Measurements from ENCODE around the gene NBPF8.
"Not testable (repeated sequence)": the region's sequence is repeated elsewhere in the genome, so short reads cannot be mapped to it uniquely, and the experiment has no call there.

NBPF8 gene, protein sequence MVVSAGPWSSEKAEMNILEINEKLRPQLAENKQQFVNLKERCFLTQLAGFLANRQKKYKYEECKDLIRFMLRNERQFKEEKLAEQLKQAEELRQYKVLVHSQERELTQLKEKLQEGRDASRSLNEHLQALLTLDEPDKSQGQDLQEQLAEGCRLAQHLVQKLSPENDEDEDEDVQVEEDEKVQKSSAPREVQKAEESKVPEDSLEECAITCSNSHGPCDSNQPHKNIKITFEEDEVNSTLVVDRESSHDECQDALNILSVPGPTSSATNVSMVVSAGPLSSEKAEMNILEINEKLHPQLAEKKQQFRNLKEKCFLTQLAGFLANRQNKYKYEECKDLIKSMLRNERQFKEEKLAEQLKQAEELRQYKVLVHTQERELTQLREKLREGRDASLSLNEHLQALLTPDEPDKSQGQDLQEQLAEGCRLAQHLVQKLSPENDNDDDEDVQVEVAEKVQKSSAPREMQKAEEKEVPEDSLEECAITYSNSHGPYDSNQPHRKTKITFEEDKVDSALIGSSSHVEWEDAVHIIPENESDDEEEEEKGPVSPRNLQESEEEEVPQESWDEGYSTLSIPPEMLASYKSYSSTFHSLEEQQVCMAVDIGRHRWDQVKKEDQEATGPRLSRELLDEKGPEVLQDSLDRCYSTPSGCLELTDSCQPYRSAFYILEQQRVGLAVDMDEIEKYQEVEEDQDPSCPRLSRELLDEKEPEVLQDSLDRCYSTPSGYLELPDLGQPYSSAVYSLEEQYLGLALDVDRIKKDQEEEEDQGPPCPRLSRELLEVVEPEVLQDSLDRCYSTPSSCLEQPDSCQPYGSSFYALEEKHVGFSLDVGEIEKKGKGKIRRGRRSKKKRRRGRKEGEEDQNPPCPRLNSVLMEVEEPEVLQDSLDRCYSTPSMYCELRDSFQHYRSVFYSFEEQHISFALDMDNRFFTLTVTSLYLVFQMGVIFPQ

DNA sequence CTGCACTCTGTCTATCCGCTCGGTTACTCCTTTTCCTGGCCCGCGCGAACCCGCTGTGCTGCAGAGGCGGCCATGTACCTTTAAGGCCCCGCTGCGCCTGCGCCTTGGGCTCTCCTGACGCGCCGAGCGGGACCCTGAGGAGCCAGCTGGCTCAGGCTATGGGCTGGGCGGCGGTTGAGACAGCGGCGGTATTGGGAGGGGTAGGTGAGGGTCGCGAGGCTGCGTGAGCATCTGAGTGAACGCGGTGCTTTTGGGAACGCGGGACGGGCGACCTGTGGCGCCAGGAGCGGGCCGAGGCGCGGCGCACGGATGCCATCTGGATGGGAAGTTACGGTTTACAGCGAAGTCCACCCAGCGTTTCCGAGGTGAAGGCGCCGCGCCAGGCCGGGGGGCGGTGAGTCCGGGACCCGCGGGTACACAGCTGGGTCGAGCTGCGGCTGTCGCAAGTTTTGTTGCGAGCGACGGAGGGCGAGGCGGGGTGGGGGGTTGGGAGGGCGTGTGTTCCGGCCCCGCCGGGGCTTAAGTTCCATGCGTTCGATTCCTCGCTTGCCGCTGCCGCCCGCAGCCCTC lies at the start of gene NBPF8:
NBPF8 (plus strand) TSS at position 125 of the 570 bp plus-strand sequence. CDS start 21,488 bp downstream, outside the sequence.
- in situ Hi-C loops (cut with HindIII; ENCODE audit: low sequenced_read_pairs) = not testable (repeated sequence)

DNA sequence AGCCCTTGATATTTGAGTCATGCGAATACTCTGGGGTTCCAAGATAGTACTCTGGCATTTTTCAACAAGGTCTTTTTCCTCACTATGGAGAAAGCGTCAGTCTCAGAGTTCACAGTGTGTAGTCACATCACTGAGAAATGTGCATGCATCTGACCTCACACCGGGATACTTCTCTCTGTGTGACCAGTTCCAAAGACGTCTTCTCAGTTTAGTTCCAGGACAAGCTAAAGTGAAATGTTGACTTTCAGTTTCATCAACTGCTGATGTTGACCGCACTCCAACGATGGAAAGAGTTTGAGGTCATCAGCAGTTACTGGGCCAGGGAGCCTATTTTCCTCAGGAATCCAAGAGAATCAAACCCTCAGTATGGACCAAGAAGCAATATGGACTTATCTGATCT lies 47.1 kb upstream of the NBPF8 start:
- in situ Hi-C loops (cut with HindIII; ENCODE audit: low sequenced_read_pairs) = not testable (repeated sequence)

DNA sequence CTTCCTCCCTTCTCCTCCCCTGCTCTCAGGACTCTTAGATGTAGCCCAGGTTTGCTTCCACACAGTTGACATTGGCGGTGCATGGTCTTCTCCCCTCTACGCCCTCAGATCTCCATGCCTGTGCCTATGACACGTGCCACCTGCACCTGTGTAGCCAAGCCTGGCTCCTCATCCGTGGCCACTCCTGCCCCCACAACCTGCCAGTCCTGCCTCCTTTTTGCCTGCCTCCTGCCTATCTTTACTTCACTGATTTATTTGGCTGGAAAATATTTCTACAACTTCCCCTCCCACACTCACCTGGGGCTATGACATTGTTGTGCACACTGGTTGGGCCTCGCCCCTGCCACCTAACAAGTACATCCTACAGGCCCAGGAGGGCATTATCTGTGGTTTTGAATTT lies 28.2 kb upstream of the NBPF8 start:
- in situ Hi-C loops (cut with HindIII; ENCODE audit: low sequenced_read_pairs) = not testable (repeated sequence)

DNA sequence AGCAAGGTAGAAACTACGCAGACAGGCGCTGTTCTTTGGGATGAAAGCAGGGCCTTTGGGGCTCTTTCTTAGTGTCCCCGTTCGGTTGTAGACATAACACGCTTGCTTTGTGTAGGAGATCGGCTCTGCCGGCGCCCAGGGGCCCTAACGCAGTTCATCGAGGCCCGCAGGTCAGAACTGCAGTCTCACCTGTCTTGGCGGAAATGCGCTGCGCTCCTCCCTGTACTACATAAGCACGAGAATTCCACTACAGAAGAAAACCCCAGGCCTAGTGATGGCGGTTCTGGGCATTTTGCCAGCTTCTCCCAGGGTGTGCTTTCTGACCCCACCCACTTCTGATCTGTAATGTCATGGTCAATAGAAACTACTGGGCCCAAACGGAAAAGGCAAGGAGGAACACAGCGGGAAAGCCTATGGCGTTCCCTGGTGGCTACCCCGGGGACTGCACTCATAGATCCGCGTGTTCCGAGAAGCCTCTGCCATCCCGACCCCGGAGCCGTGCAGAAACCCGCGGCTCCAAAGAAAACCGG lies 26.2 kb upstream of the NBPF8 start:
- in situ Hi-C loops (cut with HindIII; ENCODE audit: low sequenced_read_pairs) = not testable (repeated sequence)

DNA sequence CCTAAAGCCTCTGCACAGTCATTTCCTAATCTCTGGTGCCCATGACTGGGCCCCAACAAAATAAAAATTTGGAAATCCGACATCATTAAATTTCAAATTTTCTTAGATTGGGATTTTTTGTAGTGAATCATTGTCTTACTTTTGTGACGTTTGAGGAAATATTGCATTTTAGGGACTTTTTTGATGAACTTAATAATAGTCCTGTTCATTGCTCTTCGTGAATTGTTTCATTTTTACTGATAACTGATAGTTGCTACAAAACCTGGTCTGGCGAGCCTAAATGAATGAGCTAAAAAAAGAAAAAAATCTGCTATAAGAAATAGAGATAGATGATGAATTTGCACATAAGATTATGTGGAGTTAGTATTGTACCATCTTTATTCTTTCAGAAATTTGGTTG lies 23.5 kb upstream of the NBPF8 start:
- in situ Hi-C loops (cut with HindIII; ENCODE audit: low sequenced_read_pairs) = not testable (repeated sequence)

DNA sequence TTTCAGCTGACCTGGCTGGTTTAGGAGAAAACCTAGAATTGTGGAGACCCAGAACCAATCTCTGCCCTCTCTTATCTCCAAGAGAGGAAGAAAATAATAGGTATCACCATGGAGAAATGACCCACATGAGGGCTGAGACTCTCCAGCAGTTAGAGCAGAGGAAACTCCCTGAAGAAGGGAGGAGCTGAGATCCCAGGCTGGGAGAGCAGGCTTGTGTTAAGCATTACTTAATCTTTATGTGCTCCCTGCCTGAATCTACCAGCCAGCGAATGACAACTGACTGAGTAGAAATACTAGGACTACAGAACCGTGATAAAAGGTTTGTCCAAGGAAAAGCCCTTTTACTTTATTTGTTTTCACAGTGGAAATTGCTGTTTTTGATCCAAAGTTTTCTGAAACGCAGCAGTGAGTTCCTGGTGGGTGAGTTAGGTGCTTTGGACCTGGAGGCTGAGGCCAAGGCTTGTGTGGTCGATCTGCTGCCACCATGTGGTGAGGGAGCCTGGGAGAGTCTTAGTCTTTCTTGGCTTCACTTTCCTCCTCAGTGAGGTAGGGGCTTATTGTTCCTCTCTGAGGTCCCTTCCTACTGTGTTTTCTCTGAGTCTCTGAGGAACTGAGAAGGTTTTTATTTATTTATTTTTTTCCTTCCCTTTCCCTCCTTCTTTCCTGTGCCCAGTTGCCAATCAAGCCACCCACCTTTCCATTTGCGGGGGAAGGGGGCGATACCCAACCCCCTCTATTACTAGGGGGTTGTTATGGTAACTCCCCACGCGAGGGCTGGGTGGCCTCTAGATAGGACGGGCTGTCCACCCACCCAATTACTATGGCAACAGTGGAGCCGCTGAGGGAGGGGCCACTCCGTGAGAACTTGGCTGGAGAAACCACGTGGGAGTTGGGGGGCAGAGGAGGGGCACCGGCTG lies 21.3 kb upstream of the NBPF8 start:
- in situ Hi-C loops (cut with HindIII; ENCODE audit: low sequenced_read_pairs) = not testable (repeated sequence)

DNA sequence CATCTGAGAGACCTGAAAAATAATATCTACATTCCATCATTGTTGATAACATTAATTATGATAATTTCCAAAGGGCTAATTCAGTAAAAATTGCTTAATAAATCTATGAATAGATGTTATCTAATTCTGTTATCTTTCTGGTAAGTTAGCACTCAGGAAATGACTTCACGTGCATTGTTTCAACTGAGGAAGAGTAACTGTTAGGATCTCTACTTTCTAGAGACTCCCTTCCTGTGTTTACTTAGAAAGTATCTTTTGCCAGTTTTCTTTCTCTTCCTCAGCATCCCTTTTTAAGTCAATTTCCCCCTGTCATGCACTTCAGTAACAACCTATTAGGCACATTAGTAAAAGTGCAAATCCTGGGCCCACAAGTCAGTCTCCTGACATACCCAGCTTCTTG lies 9.5 kb upstream of the NBPF8 start:
- in situ Hi-C loops (cut with HindIII; ENCODE audit: low sequenced_read_pairs) = not testable (repeated sequence)

DNA sequence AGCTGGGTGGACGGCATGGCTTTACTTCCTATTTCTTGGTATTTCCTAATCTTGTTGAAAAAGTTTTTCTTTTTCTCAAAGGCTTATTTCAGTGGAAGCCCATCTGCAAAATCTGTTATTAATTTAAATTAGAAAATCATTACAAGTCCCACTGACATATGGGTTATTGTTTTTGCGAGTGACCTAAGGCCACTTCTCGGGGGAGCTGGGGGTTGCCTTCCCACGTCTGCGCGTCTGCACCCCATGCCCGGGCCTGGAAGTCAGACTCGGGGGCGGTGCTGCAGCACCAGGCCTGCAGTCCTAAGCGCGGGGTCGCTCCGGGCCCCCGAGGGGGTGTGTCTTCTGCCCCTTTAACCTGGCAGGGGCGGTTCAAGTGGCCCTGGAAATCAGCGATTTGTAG lies 384 bp upstream of the NBPF8 start:
- in situ Hi-C loops (cut with HindIII; ENCODE audit: low sequenced_read_pairs) = not testable (repeated sequence)

DNA sequence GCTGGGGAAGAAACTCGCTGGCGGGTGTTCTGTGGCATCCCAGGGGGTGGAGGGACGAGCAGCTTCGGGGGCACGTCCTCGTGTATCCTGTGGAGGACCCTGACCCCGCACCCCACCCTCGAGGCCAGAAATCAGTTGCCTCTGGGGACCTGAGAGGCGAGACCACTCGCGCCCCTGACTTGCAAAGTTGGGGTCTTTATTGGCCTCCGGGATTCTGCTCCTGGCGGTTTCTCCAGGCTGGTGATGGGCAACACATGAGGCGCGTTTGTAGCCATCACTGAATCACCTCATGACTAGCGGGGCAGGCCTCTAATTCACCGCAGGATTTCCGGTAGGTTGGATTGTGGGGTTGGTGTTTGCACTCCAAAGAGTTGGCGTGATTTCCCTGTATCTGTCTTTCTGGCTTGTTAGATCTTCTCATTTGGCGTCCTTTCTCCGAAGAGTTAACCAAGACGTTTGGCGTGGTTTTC lies 692 bp downstream of the NBPF8 start:
- in situ Hi-C loops (cut with HindIII; ENCODE audit: low sequenced_read_pairs) = not testable (repeated sequence)

DNA sequence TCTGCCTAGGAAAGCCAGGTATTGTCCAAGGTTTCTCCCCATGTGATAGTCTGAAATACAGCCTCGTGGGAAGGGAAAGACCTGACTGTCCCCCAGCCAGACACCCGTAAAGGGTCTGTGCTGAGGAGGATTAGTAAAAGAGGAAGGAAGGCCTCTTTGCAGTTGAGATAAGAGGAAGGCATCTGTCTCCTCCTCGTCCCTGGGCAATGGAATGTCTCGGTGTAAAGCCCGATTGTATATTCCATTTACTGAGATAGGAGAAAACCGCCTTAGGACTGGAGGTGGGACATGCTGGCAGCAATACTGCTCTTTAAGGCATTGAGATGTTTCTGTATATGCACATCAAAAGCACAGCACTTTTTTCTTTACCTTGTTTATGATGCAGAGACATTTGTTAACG lies 10.2 kb downstream of the NBPF8 start:
- in situ Hi-C loops (cut with HindIII; ENCODE audit: low sequenced_read_pairs) = not testable (repeated sequence)

DNA sequence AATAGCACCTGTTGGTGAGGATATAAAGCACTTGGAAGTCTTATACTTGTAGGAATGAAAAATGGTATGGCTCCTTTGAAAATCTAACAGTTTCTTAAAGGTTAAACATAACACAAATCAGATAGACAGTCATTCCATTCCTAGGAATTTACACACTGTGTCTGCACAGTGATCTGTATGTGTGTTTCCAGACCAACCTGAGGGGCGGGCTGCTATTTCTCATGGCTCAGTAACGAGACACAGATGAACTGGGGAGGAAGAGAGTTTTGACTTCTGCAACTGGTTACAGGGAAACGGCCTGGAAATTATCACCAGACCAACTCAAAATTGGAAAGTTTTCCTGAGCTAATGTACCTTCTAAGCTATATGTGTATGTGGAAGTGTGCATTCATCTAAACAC lies 16.8 kb downstream of the NBPF8 start:
- in situ Hi-C loops (cut with HindIII; ENCODE audit: low sequenced_read_pairs) = not testable (repeated sequence)

DNA sequence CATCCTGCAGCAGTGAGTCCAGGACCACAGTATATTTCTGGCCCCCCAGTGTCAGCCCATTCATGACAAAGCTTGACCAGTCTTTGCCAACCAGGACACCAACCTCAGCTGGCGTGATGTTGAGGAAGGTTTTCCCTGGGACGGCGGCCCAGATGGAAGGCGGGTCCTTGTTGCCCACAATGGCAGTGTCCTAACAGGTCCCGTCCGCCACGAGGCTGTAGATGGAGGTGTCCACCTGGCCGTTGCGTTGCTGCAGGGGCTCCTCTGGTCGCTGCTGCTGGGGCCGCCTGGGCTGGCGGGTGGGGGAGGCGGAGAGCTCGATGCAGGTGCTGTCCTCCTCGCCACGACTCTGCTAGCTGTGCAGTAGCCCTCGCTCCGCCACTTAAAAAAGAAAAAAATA lies 19.0 kb downstream of the NBPF8 start:
- in situ Hi-C loops (cut with HindIII; ENCODE audit: low sequenced_read_pairs) = not testable (repeated sequence)

DNA sequence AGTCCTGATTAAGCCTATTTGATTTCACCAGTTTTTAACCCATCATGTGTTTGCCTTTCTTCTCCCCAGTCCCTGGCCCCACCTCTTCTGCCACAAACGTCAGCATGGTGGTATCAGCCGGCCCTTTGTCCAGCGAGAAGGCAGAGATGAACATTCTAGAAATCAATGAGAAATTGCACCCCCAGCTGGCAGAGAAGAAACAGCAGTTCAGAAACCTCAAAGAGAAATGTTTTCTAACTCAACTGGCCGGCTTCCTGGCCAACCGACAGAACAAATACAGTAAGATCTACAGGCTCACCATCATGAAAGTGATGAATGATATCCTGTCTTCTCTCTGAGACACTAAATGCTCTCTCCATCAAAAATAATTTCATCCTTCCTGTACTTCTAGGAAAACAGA lies 34.3 kb downstream of the NBPF8 start:
- in situ Hi-C loops (cut with HindIII; ENCODE audit: low sequenced_read_pairs) = not testable (repeated sequence)

Data from endothelial cell of hepatic sinusoid (primary cell).